SJSA1 (cell line): Measurements from ENCODE around the gene NOBOX. TPM values are rescaled to one million over a fixed set of nuclear protein-coding genes. Genes with fewer than 3 reads are reported as not detected.
"Not testable (repeated sequence)": the region's sequence is repeated elsewhere in the genome, so short reads cannot be mapped to it uniquely, and the experiment has no call there.

Experiments
- DNase-seq, 2 experiments: peaks; one replicate each; pipeline ENCODE4 v3.0.0-alpha.2; 2015 to 2020; ENCODE audit warnings: low spot score in 2 of 2, low read depth in 1 of 2
- H3K27ac ChIP-seq: fragments of 250-450 bp; sonication (Bioruptor Pico); 2 replicates; pipeline ENCODE4 v1.5.1; 2020; ENCODE audit warnings: mild to moderate bottlenecking, moderate library complexity
- H3K27me3 ChIP-seq: fragments of 250-450 bp; sonication (Bioruptor Pico); replicated peaks from 2 replicates; pipeline ENCODE4 v1.5.1; 2020; ENCODE audit warnings: mild to moderate bottlenecking, moderate library complexity
- H3K36me3 ChIP-seq: fragments of 250-450 bp; sonication (Bioruptor Pico); 2 replicates; pipeline ENCODE4 v1.5.1; 2020; ENCODE audit warnings: mild to moderate bottlenecking
- H3K4me1 ChIP-seq: fragments of 250-450 bp; sonication (Bioruptor Pico); replicated peaks from 2 replicates; pipeline ENCODE4 v1.6.1; 2021; ENCODE audit warnings: mild to moderate bottlenecking
- H3K4me3 ChIP-seq: fragments of 250-450 bp; sonication (Bioruptor Pico); 2 replicates; pipeline ENCODE4 v1.5.1; 2020; ENCODE audit warnings: mild to moderate bottlenecking
- H3K9me3 ChIP-seq: fragments of 250-450 bp; sonication (Bioruptor Pico); replicated peaks from 2 replicates; pipeline ENCODE4 v1.5.1; 2020; ENCODE audit warnings: mild to moderate bottlenecking
- total RNA-seq: library from RNA; depleted of rRNA; stranded (reverse); fragments of >200 nt; shearing (Covaris generic); gene quantifications from 2 replicates; pipeline ENCODE4 v1.2.3, GENCODE V29; 2014

NOBOX gene
- total RNA-seq, 1 experiment from 2014 or later: not detected

DNA sequence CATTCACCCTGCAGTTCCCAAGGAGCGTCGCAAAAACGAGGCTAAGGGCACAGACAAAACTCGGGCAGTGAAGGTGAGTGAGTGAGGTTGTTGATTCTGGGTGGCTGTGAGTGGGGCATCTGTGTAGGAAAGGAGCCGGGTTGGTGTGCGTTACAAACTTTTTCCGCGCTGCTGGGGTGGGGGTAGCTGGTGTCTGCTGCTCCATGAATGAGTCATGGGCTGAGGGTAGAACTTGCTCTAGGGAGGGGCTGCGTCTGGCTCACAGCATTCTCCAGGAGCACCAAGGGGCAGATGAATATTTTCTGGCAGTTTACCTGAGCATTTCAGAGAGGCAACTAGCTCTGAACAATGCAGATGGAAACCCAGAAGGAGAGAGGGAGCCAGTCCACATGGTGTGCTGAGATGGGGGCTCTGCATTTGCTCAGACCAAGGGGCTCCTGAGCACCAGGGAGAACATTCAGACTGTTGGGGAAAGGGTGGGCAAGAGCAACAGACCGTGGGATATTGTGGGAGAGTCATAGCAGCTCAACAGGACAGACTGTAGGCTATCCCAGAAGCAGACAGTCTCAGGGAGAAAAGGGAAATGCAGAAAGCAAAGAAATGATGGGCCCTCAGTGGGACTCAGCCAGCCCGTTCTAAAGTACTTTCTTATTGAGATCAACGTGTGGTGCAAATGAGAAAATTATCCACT, 18.8 kb downstream of the NOBOX start:
- Histone ChIP-seq H3K4me1 (peaks cover 11% of the 10 kb centered on the region), H3K27me3 (no peaks in the 10 kb centered on the region), H3K4me3 (no peak overlapping the region), H3K9me3 (no peaks in the 10 kb centered on the region), H3K36me3 (no peaks in the 10 kb centered on the region), H3K27ac (no peak overlapping the region)
- DNase-seq: peak in 1 of 2 experiments; percentile 6

DNA sequence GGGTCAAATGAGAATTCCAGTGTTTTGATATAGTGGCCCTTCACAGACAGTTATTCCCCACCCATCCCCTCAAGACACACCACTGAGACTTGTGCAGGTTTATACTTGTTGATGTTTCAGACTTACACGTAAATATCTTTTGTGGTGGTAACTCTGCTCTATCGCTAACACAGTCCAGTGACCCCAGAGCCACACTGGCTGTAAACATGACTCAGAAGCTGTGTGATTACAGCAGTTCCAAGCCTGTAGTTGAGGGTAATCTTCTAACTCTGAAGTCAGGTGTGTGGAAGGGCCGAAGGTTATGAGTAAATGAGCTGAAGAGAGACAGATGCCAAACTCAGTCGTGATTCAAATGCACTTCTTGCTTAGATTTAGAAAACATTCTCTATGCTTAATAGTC, 19.4 kb downstream of the NOBOX start:
- H3K4me1 ChIP-seq: peaks cover 11% of the 10 kb centered on the region
- H3K27ac ChIP-seq: no peak overlapping the region
- H3K4me3 ChIP-seq: no peak overlapping the region
- peak in 1 of 2 experiments; percentile 11 for DNase-seq
- no peaks in the 10 kb centered on the region for H3K36me3 ChIP-seq
- H3K9me3 ChIP-seq: no peaks in the 10 kb centered on the region
- H3K27me3 ChIP-seq: no peaks in the 10 kb centered on the region

- H3K36me3 ChIP-seq: no peaks in the 10 kb centered on the region
- H3K27ac ChIP-seq: no peak overlapping the region
- no peaks in the 10 kb centered on the region for H3K9me3 ChIP-seq
- DNase-seq: no peak
- H3K4me1 ChIP-seq: peaks cover 11% of the 10 kb centered on the region
- no peaks in the 10 kb centered on the region for H3K27me3 ChIP-seq
- no peak overlapping the region for H3K4me3 ChIP-seq
Measured at GRCh38 chr7:144379776-144380384, 23.6 kb downstream of the NOBOX start.

DNA sequence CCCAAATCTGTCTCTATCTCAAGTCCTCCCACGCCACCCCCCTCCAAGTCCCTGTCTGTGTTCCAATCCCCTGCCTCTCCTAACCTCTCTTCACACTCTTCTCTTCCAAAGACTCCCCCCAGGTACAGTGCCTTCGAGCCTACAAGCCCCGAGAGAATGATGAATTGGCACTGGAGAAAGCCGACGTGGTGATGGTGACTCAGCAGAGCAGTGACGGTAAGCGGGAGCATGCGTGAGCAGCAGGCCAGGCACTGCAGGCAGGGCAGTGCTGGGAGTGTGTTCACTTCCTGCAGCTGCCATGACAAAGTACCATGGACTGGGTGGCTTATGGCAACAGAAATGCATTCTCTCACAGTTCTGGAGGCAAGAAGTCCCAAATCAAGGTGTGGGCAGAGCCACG, 24.8 kb downstream of the NOBOX start:
- Histone ChIP-seq H3K27ac (no peak overlapping the region), H3K27me3 (no peaks in the 10 kb centered on the region), H3K4me3 (no peak overlapping the region), H3K9me3 (no peaks in the 10 kb centered on the region), H3K4me1 (no peaks in the 10 kb centered on the region), H3K36me3 (no peaks in the 10 kb centered on the region)
- no peak for DNase-seq

DNA sequence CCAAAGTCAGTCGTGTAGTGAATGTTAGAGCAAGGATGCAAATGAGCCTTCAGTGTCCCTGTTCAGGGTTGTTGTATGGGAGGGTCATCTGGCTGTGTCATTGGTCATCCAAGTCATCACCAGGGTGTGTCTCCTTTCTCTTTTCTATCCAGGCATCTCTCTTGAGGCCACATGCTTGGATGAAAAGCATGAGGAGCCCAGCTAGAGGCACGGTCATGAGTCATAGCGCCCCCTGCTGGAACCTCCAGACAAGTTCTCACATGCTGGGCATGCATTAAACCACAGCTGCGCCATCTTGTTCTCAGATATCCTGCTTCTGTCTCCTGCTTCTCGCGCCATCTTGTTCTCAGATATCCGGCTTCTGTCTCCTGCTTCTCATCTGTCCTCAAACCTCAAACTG, 34.3 kb downstream of the NOBOX start:
- not testable (repeated sequence) for H3K4me3 ChIP-seq, H3K9me3 ChIP-seq, H3K4me1 ChIP-seq, DNase-seq, H3K27me3 ChIP-seq, H3K36me3 ChIP-seq, H3K27ac ChIP-seq

GRCh38 chr7:144367250-144367649, 36.2 kb downstream of the NOBOX start:
- not testable (repeated sequence) for H3K9me3 ChIP-seq, H3K4me1 ChIP-seq, H3K36me3 ChIP-seq, H3K27ac ChIP-seq, DNase-seq, H3K27me3 ChIP-seq, H3K4me3 ChIP-seq

DNA sequence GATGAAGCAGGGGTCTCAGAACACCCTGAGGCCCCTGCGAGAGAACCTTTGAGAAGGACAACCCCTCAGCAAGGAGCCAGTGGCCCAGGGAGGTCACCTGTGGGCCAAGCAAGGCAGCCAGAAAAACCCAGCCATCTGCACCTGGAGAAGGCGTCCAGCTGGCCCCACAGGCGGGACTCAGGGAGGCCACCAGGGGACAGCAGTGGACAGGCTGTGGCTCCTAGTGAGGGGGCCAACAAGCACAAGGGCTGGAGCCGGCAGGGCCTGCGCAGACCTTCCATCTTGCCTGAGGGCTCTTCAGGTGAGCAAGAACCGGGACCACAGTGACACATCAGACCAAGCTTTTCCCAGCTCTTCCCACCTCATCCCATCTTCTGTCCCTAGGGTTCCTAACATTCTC, 38.0 kb downstream of the NOBOX start:
- not testable (repeated sequence) for H3K27ac ChIP-seq, H3K4me1 ChIP-seq, H3K36me3 ChIP-seq, H3K4me3 ChIP-seq, H3K9me3 ChIP-seq, H3K27me3 ChIP-seq, DNase-seq

GRCh38 chr7:144362061-144362460, 41.4 kb downstream of the NOBOX start:
- not testable (repeated sequence) for H3K4me1 ChIP-seq, H3K27me3 ChIP-seq, DNase-seq, H3K9me3 ChIP-seq, H3K36me3 ChIP-seq, H3K27ac ChIP-seq, H3K4me3 ChIP-seq

DNA sequence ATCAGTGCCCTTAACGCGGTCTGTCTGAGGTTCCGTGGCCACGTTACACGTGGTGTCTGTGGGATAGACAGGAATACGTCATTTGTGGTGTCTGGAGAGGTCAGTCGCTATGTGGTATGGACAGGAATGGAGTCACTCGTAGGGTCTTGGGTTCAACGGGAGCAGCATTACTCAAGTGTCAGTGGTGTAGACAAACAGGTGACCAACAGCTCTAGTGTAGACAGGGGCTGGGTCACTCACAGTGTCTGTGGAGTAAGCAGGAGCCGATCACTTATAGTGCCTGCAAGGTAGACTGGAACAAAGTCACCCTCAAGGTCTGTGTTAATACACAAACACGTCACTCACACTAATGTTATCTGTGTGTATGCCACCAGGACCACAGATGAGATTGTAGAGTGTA, 46.6 kb downstream of the NOBOX start:
- H3K36me3 ChIP-seq, H3K4me3 ChIP-seq, H3K4me1 ChIP-seq, H3K9me3 ChIP-seq, H3K27ac ChIP-seq, DNase-seq, H3K27me3 ChIP-seq: not testable (repeated sequence)

- H3K9me3 ChIP-seq, H3K4me1 ChIP-seq, DNase-seq: not testable (repeated sequence)
Measured at GRCh38 chr7:144356185-144356584, 47.3 kb downstream of the NOBOX start.

DNA sequence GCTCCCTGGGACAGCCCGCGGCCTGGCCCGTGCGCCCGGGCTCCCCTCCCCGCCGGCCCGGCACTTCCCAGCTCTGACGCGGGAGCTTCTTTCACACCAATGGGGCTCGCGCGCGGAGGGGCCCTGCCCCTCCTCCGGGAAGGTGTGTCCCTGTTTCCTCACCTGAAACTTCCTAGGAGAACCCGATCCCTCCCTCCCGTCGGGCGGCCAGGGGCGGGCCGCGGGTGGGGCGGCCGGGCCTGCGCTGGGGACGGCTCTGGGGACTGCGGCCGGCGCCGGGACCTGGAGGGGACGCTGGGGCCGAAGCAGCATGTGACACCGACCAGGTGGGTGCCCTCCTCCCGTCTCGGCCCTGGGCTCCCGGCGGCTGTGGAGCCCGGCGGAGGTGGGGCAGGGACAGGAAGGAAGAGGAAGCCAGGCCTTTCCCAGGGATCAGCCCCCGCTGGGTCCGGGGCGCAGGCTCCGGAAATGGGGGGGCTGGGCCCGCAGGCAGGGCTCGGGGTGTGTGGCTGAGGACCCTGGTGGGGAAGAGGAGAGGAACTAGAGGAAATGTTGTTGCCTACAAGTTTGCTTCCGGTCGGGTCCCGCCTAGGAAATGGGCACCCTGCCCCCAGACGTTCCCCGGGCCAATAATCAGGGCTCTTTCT, 48.2 kb downstream of the NOBOX start, which contains the start of gene ARHGEF5:
TSS of gene ARHGEF5 (plus strand) at position 227 of the 647 bp plus-strand sequence. CDS start 7,268 bp downstream, outside the sequence.
- H3K4me3 ChIP-seq, H3K27me3 ChIP-seq, H3K27ac ChIP-seq, H3K4me1 ChIP-seq, DNase-seq, H3K9me3 ChIP-seq, H3K36me3 ChIP-seq: not testable (repeated sequence)

More at GRCh38 chr7:144356185-144356584, 47.3 kb downstream of the NOBOX start:
- not testable (repeated sequence) for H3K27me3 ChIP-seq, H3K27ac ChIP-seq, H3K4me3 ChIP-seq, H3K36me3 ChIP-seq

- not testable (repeated sequence) for H3K36me3 ChIP-seq, DNase-seq, H3K27me3 ChIP-seq, H3K4me1 ChIP-seq, H3K27ac ChIP-seq, H3K4me3 ChIP-seq, H3K9me3 ChIP-seq
Measured at GRCh38 chr7:144351667-144352066, 51.8 kb downstream of the NOBOX start.

- not testable (repeated sequence) for H3K9me3 ChIP-seq, H3K36me3 ChIP-seq, H3K27ac ChIP-seq, H3K27me3 ChIP-seq, H3K4me3 ChIP-seq, H3K4me1 ChIP-seq, DNase-seq
Measured at GRCh38 chr7:144348625-144349024, 54.9 kb downstream of the NOBOX start.
